HG02678 (cell line): Measurements from ENCODE around the gene OR51E1.

ENCODE experiments used
- ATAC-seq: cut with Tn5 transposase; IDR thresholded peaks from one replicate; pipeline ENCODE4 v1.9.1; 2021; ENCODE audit warnings: mild to moderate bottlenecking, moderate library complexity; ENCODE audit not compliant: unreplicated experiment

OR51E1 gene

GRCh38 chr11:4647766-4648165 lies 4.0 kb downstream of the OR51E1 start:
- ATAC-seq = no peak

GRCh38 chr11:4654635-4655369 lies 11.0 kb downstream of the OR51E1 start:
- ATAC-seq = no peak

GRCh38 chr11:4658629-4659445 lies 15.1 kb downstream of the OR51E1 start:
- ATAC-seq = no peak

- ATAC-seq = no peak
Observed at GRCh38 chr11:4662876-4663275, 19.1 kb downstream of the OR51E1 start.

GRCh38 chr11:4664183-4664582 lies 20.4 kb downstream of the OR51E1 start:
- no peak for ATAC-seq

- no peak for ATAC-seq
Observed at GRCh38 chr11:4664786-4665185, 21.0 kb downstream of the OR51E1 start.

- no peak for ATAC-seq
Observed at GRCh38 chr11:4665424-4665823, 21.6 kb downstream of the OR51E1 start.

GRCh38 chr11:4671741-4672140 lies 28.0 kb downstream of the OR51E1 start:
- no peak for ATAC-seq

- no peak for ATAC-seq
Observed at GRCh38 chr11:4672470-4672869, 28.7 kb downstream of the OR51E1 start.

- ATAC-seq = no peak
Observed at GRCh38 chr11:4673781-4674180, 30.0 kb downstream of the OR51E1 start.

GRCh38 chr11:4677948-4678347 lies 34.2 kb downstream of the OR51E1 start:
- no peak for ATAC-seq

- ATAC-seq = no peak
Observed at GRCh38 chr11:4680341-4680740, 36.6 kb downstream of the OR51E1 start.

GRCh38 chr11:4682623-4683419 lies 39.0 kb downstream of the OR51E1 start:
- ATAC-seq = no peak

GRCh38 chr11:4684631-4685285 lies 41.0 kb downstream of the OR51E1 start:
- ATAC-seq = no peak

GRCh38 chr11:4695442-4695841 lies 51.7 kb downstream of the OR51E1 start:
- no peak for ATAC-seq

- no peak for ATAC-seq
Observed at GRCh38 chr11:4697585-4697984, 53.8 kb downstream of the OR51E1 start, which contains the start of gene OR51E2. Gene OR51E2 (minus strand): TSS chr11:4697853. CDS start chr11:4682711, 15,142 bp downstream.

GRCh38 chr11:4699697-4700435 lies 56.1 kb downstream of the OR51E1 start:
- peak; percentile 91 for ATAC-seq

GRCh38 chr11:4700436-4700820 lies 56.6 kb downstream of the OR51E1 start:
- ATAC-seq = no peak

GRCh38 chr11:4704054-4704789 lies 60.4 kb downstream of the OR51E1 start, which contains the start of gene MMP26:
Gene MMP26 (plus strand): TSS chr11:4704784.
- peak; percentile 49 for ATAC-seq
